Activated CD4-positive, alpha-beta T cell treated with anti-CD3 and anti-CD28 coated beads, Interleukin-2, amount 50 U/mL, for 48 hours (primary cell): ENCODE results near the gene DCK.
"Not testable (repeated sequence)": the region's sequence is repeated elsewhere in the genome, so short reads cannot be mapped to it uniquely, and the experiment has no call there.

Experiments used
- DNase-seq, 2 experiments: peaks; one replicate each; pipeline ENCODE4 v3.0.0-alpha.2; 2020

Gene DCK

GRCh38 chr4:70993181-70994068, at the start of gene DCK:
DCK (plus strand) TSS chr4:70993649; CDS start chr4:70993836, 187 bp downstream.
- DNase-seq, result peak; percentile 87 to 88

GRCh38 chr4:70945046-70945445, 48.4 kb upstream of the DCK start:
- no peak for DNase-seq

GRCh38 chr4:70945452-70946055, 47.9 kb upstream of the DCK start:
- no peak for DNase-seq

- no peak for DNase-seq
Measured at GRCh38 chr4:70946939-70947338, 46.5 kb upstream of the DCK start.

- DNase-seq, result no peak
Measured at GRCh38 chr4:70948665-70949260, 44.7 kb upstream of the DCK start.

GRCh38 chr4:70954032-70954431, 39.4 kb upstream of the DCK start:
- DNase-seq, result no peak

GRCh38 chr4:70956549-70957210, 36.8 kb upstream of the DCK start:
- DNase-seq, result no peak

- DNase-seq, result no peak
Measured at GRCh38 chr4:70958681-70959080, 34.8 kb upstream of the DCK start.

- no peak for DNase-seq
Measured at GRCh38 chr4:70969076-70969475, 24.4 kb upstream of the DCK start.

- DNase-seq, result no peak
Measured at GRCh38 chr4:70976252-70976651, 17.2 kb upstream of the DCK start.

- DNase-seq, result no peak
Measured at GRCh38 chr4:70979445-70980008, 13.9 kb upstream of the DCK start.

- DNase-seq, result no peak
Measured at GRCh38 chr4:70980196-70980595, 13.3 kb upstream of the DCK start.

GRCh38 chr4:70984106-70984505, 9.3 kb upstream of the DCK start:
- no peak for DNase-seq

- DNase-seq, result no peak
Measured at GRCh38 chr4:70984589-70984988, 8.9 kb upstream of the DCK start.

GRCh38 chr4:70991596-70991995, 1.9 kb upstream of the DCK start:
- no peak for DNase-seq

GRCh38 chr4:70992391-70992881, 1.0 kb upstream of the DCK start:
- no peak for DNase-seq

GRCh38 chr4:70994069-70994366, 569 bp downstream of the DCK start:
- no peak for DNase-seq

GRCh38 chr4:70994387-70995099, 1.1 kb downstream of the DCK start:
- no peak for DNase-seq

- DNase-seq, result peak; percentile 21
Measured at GRCh38 chr4:70996018-70996360, 2.5 kb downstream of the DCK start.

GRCh38 chr4:70997036-70997435, 3.6 kb downstream of the DCK start:
- no peak for DNase-seq

- DNase-seq, result no peak
Measured at GRCh38 chr4:70997546-70997945, 4.1 kb downstream of the DCK start.

- not testable (repeated sequence) for DNase-seq
Measured at GRCh38 chr4:70999639-71000038, 6.2 kb downstream of the DCK start.

- not testable (repeated sequence) for DNase-seq
Measured at GRCh38 chr4:71001363-71001762, 7.9 kb downstream of the DCK start.
